ENCODE results near the gene PGRMC1.
"Not testable (repeated sequence)": the region's sequence is repeated elsewhere in the genome, so short reads cannot be mapped to it uniquely, and the experiment has no call there.

The PGRMC1 gene

DNA sequence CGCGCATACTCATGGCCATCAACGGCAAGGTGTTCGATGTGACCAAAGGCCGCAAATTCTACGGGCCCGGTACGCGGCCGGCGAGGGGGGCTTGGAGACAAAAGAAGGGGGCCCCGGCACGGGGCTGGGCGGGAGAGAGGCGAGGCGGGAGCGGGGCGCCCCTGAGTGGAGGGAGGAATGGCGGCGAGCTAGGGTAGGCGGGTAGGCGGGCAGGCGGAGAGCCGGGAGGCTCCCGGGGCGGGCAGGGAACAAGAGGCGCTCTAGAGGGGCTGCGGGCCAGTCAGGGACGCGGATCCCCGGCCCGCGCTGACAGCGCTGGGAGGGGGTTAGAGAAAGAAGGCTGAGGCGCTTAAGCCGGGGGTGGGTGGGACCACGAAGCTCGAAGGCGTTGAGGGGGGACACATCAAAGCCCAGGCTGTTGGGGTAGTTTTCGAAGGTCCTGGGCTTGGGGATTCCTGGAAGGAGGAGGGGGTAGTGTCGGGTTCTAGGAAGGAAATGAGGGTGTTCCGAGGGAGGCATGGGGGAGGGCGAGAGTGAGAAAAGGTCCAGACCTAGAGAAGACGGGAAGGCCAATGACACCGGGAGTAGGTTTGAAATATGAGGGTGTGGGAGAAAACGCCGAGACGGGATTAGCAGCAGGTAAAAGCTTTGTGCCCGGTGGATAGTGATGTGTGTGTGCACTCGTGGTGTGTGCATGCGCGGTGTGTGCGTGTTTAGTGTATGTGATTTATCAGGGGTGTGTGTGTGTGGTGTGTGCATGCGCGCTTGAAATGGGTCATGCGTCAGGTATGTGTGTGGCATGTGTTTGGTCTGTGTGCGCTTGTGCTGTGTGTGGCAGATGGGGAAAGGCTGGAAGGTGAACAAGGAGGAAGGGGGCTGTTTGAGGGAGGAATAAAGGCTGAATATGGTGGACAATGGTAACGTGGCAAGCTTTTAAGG, 807 bp downstream of the PGRMC1 start:
- DNase-seq = peak; percentile 27

DNA sequence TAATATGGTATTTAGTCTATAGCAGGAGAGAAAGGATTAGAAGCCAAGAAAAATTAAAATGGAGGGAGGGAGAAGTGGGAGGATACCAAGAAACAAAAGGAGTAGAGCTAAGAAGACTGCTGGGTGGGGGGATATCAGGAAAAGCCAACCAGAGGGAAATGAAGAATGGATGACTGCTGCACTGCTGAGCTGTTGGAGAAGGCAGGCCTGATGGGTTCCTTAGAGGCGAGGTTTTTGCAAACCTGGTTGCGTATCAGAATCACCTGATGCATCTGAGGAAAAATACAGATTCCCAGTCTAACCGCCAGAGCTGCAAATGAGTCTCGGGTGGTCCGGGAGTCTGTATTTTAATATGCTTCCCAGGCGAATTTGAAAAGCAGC, 1.5 kb downstream of the PGRMC1 start:
- no peak for DNase-seq

DNA sequence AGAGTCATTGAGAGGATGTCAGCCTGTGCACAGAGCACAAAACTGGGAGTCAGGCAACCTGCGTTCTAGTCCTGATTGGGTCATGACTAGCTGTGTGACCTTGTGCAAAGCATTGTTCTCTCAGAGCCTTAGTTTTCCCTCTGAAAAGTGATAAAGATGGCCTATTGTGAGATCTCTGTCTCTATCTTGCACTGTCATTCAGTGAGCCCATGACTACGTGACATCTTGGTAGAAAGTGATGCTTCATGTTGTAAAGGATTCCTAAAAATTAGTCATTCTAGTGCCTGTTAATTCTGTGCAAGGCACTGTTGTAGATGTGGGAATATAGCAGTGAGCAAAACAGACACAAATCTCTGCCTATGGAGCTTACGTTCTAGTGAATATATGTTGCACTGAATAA, 2.5 kb downstream of the PGRMC1 start:
- no peak for DNase-seq

DNA sequence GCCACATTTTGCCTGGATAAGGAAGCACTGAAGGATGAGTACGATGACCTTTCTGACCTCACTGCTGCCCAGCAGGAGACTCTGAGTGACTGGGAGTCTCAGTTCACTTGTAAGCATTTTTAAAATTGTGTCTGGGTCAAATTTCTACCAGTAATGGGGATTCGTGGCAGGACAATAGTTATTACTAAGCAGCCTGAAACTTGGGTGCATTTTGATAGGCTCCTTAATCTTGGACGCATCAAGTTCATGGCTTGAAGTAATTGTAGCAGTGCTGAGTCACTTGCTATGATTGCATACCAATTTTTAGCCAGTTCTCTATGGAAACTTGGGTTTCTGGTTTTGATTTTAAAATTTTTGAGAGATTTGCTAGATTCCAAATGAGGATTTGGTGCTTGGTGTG, 4.3 kb downstream of the PGRMC1 start:
- peak; percentile 13 for DNase-seq

DNA sequence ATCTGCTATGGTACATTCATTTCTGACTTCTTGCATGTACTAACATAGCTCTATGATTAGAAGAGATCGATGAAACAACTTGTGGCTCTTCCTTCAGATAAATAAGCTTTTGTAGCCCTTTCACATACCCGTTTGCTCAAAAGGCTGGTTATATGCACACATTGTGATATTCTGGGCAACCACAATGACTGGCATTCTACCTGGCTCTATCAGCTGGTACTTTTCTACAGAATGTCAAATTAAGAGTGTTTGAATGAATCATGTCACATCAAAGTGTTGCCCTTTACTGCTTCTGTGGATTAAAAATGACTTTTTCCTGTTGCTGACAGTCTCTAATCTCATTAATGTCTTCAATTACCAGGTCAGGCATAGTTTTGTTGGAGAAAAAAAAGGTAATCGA, 11.6 kb downstream of the PGRMC1 start:
- no peak for DNase-seq

DNA sequence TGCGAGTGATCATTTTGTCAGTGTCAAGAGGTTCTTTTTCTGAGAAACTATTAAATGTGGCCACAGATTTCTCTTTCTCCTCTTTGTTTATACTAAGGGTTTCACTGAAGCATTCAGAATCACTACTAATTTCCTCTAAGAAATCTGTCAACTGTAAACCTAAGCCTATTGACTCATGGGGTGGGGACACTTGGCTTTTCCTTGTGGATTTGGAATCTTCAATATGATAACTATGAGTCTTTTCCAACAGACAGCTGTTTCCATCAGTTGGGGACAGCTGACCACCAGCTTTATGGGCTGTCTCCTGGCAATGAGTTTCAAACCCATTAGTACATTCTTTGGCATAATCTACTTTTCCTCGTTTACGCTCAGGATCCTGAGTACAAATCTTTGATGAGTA, 13.8 kb downstream of the PGRMC1 start:
- DNase-seq = no peak

DNA sequence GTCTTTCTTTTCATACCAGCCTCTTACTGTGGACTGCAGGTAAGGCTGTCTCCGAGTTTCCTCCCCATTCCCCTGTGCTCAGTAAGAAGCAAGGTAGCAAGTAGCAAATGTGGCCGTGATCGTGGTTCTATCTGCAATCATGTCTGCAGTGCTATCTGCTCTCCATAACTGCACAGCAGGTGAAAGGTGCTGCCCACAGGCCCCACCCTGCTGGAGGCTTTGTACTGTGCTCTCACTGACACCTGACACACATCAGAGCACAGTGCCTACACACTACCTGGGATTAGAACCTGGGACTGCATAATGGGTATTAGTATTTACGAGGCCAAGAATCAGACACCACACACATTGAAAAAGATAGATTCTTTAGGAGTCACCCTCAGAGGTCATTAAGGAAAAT, 15.3 kb downstream of the PGRMC1 start:
- no peak for DNase-seq

DNA sequence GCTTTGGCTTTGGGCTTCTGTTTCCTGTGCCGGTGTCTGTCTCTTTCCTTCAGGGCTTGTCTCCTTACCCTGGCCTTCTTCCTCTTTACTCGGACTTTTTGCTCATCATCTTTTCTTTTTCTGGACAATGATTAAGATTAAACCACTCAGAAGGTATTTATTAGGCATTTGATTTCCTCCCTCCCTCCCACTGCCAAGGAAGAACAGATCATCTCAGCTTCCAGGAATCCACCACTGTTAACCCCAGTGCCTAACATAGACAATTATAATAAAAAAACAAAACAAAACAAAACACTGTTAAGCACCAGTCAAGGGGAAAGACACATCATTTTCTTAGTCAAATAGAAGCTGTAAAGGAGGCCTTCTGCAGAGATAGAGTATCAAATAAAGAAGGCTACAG, 16.6 kb downstream of the PGRMC1 start:
- no peak for DNase-seq

DNA sequence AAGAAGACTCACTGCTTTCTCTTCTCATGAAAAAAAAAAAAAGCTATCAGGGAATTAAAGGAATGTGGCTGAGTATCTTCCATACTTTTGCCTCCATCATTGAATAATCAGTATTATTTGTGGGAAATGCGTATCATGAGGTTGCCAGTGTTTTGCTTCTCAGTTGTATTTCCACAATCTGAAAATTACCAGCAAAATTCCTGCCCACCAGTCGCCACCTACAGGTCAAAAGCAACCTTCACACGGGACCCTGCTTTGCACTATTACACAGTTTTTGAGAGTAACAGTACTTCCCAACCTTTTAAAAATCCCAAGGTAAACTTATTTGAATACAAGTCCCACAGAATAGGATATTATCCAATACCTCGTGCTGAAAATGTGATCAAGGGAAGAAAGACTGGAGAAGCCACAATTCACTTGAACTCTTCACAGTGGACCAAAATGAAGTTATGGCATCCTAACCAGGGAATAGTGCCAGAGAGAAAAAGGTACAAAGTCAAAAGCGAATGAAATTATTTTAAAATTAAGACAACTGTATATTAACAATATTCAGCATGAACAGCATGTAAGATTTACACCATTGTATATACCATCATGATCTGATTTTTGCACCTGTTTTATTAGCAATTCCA, 30.4 kb downstream of the PGRMC1 start:
- no peak for DNase-seq

DNA sequence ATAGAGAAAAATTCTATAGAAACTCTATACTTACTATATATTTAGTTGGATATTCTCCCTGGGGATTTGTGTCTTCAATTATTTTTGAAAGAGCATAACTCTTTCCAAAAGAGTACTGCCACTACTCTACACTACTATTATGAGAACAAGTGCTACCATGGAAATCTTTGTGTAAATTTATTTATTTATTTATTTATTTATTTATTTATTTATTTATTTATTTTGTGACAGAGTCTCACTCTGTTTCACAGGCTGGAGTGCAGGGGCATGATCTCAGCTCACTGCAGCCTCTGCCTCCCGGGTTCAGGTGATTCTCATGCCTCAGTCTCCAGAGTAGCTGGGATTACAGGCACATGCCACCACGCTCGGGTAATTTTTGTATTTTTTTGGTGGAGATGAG, 31.0 kb downstream of the PGRMC1 start:
- DNase-seq = not testable (repeated sequence)

DNA sequence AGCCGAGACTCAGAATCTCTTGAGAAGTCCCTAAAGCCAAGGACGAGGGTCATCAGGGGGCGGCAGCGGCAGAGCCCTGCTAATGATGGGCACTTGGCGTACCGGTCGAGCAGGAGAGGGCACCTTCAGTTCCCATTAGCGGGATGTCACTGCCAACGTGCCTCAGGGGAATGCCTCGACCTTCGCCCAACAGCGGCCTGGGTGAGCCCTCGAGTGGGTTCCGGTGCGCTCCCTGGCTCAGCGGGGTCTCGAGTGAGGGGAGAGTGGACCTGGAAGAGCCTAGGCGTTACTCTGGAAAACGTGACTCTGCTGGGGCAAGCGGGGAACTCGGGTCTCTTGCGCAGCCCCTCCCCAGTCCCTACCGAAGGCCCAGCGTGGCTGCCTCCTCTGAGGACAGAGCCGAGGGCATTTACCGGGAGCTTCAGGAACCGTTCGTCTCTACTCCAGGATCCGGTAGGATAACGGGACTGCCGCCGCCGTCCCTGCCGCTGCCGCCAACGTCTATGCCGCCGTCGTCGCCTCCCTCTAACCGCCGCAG, 36.9 kb downstream of the PGRMC1 start:
- DNase-seq = no peak

DNA sequence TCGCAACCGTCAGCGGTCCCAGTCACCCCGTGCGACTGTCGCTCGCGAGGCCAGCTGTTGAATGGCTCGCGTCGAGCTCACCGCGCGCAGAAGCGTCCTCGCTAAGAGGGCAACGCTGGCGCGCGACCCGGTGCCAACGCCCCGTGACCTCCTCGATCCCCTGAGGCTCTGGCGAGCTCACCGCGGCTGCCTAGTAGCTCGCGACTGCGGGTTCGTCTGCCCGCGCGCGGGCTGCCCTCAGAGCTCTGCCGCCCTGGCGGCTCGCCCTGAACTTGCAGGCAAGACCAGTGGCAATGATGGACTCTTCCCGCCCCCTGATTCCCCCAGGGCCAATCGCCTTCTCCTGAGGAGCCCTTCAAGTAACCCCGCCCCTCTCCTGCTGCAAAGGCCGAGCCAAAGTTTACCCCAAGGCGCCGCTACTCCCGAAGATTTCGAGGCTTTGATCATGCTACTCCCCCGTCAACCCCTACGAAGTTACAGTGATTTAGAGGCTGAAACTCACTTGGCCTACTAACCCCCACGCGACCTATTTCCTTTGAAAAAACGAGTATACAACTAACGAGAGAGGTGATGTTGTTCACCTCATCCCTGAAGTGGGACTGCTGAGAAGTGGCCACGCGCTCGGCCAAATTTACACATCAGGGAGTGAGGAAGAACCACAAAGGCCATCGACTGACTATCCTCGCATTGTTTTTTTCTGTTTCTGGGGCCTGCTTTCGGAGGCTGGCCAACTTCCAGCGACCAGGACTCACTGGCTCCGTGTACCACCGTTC, 37.5 kb downstream of the PGRMC1 start:
- DNase-seq = no peak

DNA sequence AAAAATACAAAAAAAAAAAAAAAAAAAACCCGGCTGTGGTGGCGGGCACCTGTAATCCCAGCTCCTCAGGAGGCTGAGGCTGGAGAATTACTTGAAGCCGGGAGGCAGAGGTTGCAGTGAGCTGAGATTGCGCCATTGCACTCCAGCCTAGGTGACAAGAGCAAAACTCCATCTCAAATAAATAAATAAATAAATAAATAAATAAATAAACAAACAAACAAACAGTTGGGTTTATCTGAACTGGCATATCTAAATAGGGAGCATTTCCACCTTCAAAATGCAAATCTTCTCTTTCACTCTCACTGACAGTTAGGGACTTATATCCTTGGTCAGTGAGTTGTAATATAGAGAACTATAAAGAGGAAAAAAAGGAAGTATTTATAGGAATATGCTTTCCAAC, 46.3 kb downstream of the PGRMC1 start:
- not testable (repeated sequence) for DNase-seq

DNA sequence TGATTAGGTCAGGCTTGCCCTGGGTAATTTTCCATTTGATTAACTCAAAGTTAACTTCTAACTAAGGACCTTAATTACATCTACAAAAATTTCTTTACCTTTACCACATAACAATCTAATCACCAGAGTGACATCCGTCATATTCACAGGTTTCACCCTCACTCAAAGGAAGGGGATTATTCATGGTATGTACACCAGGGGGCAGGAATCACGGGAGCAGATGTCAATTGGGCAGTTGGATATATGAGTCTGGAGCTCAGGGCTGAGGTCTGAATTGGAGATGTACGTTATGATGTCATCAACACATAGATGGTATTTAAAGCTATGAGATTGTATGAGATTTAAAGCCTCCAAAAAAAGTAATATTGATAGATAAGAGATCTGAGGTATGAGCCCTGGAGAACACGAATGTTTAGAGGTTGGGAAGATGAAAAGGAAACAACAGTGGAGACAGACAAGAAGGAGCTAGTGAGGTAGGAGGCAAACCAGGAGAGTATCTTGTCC, 52.9 kb downstream of the PGRMC1 start:
- no peak for DNase-seq

DNA sequence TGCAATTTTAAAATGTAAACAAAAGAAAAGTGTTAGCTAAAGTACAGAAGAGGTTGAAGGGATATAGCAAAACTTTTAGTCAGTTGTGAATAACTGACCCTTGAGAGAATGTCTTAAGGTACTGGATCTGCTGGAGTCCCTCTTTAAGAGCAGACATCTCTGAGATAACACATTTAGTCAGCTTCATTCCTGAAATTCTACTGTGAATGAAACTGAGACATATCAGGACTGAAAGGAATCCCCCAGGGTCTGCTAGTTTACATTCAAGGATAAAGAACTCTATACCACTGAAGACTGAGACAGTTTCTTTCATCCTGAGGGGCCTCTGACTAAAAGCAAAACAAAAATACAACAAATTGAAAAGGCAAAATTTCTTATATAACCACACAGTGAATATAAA, 54.4 kb downstream of the PGRMC1 start:
- peak; percentile 7 for DNase-seq

DNA sequence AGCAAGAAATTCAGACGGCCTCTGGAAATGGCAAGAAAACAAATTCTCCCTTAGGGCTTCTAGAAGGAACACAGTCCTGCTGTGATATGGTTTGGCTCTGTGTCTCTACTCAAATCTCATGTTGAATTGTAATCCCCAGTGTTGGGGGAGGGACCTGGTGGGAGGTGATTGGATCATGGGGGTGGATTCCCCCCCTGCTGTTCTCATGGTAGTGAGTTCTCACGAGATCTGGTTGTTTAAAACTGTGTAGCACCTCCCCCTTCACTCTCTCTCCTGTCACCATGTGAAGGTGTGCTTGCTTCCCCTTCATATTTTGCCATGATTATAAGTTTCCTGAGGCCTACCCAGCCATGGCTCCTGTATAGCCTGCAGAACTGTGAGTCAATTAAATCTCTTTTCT, 55.2 kb downstream of the PGRMC1 start:
- not testable (repeated sequence) for DNase-seq

DNA sequence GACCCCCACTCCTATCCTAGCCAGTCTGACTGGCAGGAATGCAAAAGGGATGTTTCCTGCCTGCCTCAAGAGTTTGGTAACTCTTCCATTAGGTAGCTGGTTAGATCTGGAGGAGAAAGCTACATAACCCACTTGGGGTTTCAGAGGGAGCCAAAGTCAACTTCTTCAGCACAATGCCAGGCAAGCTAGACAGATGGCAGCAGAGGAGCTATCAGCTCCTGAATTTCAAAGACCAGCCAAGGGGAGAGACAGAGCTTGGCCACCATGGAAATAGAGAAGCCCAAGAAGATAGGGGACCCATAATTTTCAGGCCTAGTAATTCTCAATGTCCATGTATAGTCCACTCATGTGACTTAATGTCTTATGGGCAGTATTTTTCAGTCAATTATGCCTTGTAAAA, 56.4 kb downstream of the PGRMC1 start:
- DNase-seq = no peak

All from NCI-H226 (cell line).